ENCODE data around the gene GRIN2A.

GRCh38 chr16:10171221-10171620, 11.0 kb downstream of the GRIN2A start:
- no peak for TF ChIP-seq POLR2A (IDR thresholded peaks at IDR 0.05)
- TF ChIP-seq, protein P1, sequence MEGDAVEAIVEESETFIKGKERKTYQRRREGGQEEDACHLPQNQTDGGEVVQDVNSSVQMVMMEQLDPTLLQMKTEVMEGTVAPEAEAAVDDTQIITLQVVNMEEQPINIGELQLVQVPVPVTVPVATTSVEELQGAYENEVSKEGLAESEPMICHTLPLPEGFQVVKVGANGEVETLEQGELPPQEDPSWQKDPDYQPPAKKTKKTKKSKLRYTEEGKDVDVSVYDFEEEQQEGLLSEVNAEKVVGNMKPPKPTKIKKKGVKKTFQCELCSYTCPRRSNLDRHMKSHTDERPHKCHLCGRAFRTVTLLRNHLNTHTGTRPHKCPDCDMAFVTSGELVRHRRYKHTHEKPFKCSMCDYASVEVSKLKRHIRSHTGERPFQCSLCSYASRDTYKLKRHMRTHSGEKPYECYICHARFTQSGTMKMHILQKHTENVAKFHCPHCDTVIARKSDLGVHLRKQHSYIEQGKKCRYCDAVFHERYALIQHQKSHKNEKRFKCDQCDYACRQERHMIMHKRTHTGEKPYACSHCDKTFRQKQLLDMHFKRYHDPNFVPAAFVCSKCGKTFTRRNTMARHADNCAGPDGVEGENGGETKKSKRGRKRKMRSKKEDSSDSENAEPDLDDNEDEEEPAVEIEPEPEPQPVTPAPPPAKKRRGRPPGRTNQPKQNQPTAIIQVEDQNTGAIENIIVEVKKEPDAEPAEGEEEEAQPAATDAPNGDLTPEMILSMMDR (IDR thresholded peaks at IDR 0.05): no peak
